ENCODE data around the gene SNAI3.

Gene SNAI3

DNA sequence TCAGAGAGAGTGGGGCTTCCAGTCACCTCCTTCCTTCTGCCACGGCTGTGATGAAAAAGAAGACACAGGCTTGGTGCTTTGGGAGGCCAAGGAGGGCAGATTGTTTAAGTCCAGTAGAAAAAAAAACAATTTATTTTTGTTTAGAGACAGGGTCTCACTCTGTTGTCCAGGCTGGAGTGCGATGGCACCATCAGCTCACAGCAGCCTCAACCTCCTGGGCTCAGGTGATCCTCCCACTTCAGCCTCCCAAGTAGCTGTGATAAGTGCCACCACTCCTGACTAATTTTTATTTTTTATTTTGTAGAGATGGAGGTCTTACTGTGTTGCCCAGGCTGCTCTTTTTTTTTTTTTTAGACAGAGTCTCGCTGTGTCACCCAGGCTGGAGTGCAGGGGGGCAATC lies 20.7 kb downstream of the SNAI3 start:
- no peak for DNase-seq (ENCODE audit: low read depth)

- no peak for DNase-seq (ENCODE audit: low read depth)
Observed at GRCh38 chr16:88665148-88665547, 21.2 kb downstream of the SNAI3 start.

GRCh38 chr16:88662843-88663606 lies 23.3 kb downstream of the SNAI3 start, which contains the start of gene MVD:
MVD (minus strand) TSS chr16:88663091; CDS start chr16:88663080, 11 bp downstream.
- peak; percentile 91 for DNase-seq (ENCODE audit: low read depth)

DNA sequence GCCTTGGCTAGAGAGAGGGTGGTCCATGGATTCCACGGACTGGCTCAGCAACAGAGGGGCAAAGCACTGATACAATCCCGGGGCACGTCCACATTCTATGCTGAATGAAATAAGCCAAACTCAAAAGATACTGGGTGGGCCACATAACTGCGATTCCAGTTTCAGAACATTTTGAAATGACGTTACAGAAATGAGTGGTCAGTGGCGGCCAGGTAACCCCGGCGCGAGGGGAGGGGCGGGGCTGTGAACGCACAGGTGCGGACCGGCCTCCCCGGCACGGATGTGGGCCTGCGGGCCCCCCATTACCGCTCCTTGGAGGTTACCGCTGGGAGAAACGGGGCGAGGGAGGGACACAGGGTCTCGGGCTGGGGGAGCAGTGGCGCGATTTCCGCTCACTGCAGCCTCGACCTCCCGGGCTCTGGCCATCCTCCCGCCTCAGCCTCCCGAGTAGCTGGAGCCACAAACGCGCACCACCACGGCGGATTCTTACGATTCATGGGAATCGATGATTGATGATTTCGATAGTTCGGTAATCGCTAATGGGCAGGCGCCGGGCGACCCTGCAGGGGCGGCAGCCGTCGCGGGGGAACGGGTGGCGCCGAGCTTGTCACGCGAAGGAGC lies 24.0 kb downstream of the SNAI3 start:
- no peak for DNase-seq (ENCODE audit: low read depth)

DNA sequence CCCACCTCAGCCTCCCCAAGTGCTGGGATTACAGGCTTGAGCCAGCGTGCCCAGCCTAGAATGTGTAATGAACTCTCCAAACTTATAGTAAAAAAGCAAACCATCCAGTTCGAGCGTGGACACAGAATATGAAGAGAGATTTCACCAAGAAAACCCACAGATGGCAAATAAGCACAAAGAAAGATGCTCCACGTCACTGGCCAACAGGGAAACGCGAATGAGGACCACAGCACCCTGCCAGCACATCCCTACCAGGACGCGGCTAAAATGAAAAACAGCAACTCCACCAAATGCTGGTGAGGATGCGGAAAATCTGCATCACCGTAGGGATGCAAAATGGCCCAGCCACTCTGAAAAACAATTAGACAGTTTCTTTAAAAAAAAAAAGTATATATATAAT lies 24.8 kb downstream of the SNAI3 start:
- DNase-seq (ENCODE audit: low read depth), result no peak

- no peak for DNase-seq (ENCODE audit: low read depth)
Observed at GRCh38 chr16:88659160-88659559, 27.1 kb downstream of the SNAI3 start.

DNA sequence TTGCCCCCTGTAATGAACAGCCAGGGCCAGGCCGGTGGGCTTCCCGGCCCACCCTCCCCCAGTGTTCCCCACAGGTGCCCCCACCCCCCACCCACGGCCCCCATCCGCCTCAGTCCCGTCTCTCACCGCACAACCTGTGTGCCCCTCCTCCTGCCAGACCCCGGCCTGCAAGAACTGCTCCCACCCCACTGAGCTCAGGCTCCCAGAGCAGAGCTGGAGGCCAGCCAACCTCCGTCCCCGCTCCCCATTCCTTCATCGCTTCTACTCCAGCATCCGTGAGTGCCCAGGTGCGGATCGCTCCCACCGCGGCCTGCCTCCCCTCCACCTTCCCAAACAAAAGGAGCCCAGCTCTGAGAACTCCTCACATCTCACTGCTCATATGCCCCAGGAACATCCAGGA lies 27.6 kb downstream of the SNAI3 start:
- DNase-seq (ENCODE audit: low read depth), result no peak

- DNase-seq (ENCODE audit: low read depth), result no peak
Observed at GRCh38 chr16:88657371-88657770, 28.9 kb downstream of the SNAI3 start.

DNA sequence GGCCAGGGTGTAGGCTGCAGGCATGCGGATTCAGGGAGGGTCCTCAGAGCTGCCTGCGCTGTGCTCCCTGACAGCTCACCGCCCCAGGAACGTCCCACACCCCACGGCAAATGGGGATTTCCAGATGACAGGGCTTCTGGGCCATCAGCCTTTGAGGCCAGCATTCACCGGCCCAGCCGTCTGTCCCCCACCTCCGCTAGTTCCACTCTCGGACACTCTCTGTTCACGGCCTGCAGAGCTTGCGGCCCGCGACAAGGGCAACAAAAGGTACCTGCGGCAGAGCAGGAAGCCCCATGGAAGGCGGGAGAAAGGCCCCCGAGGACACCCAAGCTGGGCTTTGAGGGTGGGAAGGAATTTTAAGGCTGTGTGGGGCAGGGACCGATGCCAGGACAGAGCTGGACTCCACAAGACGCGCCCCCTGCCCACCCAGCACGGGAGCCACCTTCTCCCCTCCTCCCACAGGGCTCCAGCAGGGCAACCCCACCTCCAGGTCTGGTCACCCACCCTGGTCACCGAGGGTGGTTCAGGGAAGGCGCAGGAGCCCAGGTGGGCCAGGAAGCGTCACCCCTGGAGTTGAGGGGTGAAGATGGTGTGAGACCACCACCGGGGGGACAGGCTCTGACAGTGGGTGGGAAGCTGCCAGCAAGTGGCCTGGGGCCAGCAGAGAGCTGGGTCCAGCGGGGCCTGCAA lies 29.9 kb downstream of the SNAI3 start:
- no peak for DNase-seq (ENCODE audit: low read depth)

DNA sequence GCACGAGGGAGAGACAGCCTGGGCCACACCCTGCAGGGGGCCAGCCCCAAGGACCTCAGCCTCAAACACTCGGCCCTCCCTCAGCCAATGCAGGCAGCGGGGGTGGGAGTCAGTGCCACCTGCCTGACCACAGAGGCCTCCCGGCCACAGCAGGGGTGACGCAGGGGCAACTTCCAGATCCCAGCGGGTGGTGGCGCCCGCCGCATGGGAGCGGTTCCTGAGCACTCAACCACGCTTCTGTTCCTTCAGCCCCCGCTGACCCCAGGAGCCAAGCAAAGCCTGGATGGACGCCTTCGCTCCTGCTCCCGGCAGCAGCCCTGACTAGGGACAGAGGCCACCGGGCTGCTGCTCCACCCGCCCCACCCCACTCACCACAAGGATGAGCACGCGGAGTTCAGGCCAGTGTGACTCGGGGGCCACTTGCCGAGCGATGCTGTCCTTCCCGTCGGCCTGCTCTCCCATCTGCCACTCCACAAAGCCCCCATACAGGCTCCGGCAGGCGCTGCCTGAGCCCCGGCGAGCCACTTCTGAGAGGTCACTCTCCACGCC lies 30.5 kb downstream of the SNAI3 start:
- no peak for DNase-seq (ENCODE audit: low read depth)

GRCh38 chr16:88655053-88655732 lies 31.1 kb downstream of the SNAI3 start:
- DNase-seq (ENCODE audit: low read depth), result no peak

GRCh38 chr16:88654363-88655052 lies 31.8 kb downstream of the SNAI3 start:
- DNase-seq (ENCODE audit: low read depth), result no peak

GRCh38 chr16:88653596-88654362 lies 32.5 kb downstream of the SNAI3 start:
- no peak for DNase-seq (ENCODE audit: low read depth)

GRCh38 chr16:88653101-88653500 lies 33.2 kb downstream of the SNAI3 start:
- no peak for DNase-seq (ENCODE audit: low read depth)

DNA sequence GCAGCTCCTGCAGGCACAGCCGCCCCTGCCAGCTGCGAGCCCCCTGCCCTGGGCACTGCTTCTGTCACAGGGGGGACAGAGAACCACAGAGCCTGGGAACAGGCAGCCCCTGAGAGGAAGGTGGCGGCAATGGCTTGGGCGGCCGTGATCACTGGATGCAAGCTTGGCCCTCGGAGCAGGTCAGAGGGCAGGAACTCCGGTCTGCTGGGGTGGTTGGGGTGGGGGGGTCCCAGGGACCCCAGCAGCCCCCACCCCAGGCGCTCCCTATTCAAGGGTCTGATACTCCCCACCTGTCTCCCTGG lies 33.6 kb downstream of the SNAI3 start:
- no peak for DNase-seq (ENCODE audit: low read depth)

DNA sequence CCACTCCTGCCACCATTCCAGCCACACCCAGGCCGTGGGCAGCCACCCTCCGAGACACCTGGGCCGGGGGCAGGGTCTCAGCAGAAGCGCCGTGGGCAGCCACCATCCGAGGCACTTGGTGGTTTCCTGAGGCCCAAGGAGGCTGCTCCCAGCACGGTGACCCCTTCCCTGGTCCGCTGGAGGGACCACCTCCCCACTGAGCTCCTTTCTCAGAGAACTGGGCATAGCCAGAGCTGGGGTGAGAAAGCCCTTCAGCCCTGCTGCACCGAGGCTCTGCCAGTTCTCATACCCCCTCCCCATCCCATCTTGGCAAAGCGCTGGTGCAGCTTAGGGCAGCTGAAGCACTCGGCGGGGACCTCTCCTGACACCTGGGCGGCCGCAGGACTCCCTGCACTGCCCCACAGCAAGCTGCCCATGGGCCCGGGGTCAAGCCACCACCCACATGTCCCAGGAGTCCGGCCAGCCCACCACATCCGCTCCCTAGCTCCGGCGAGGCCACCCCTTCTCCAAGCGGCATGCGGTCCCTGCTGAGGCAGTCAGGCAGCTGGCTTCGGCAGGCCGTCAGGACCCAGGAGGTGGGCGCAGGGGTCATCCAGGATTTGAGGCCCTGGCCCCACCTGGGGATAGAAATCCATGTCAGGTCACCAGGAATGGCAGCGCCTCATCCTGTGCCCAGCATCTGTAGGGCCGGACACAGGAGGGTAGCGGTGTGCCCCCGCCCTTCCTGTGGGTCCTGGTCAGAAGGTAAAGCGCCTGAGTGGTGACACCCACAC lies 34.1 kb downstream of the SNAI3 start:
- DNase-seq (ENCODE audit: low read depth), result no peak

DNA sequence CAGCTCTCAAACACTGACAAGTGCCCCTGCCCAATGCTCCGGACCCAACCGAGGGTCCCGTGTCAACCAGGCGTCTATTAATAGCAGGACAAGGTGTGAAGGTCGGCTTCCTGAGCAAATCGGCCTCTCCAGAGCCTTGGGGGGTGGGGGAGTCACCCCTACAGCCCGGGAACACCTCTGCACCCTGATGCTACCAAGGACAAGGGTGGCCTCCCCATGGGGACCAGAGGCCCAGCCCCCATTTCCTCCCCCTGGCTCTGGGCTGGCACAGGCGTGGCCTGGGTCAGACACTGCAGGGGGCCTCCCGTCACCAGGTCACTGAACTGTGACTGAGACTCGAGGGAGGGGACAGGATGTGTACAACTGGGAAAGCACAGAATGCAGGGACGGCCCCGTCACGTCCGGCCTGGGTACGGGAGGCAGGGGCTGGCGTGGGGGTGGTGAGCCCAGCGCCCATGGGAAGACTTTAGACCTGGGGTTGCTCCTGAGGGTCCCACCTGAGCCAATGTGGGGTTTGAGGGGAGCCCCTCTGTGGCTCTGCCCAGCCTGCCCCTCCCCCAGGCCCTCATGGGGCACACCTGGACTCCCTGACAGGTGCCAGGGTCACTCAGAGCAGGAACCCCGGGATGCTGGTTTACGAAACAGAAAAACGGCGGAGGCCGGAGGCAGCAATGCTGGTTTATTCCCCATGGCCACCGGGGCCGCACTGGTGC lies 34.9 kb downstream of the SNAI3 start:
- DNase-seq (ENCODE audit: low read depth), result peak; percentile 56

GRCh38 chr16:88650749-88651275 lies 35.5 kb downstream of the SNAI3 start, which contains the start of gene CYBA:
CYBA (minus strand) TSS chr16:88651053; CDS start chr16:88651013, 40 bp downstream.
- peak; percentile 61 for DNase-seq (ENCODE audit: low read depth)
